Subcutaneous abdominal adipose tissue (tissue), 5 donors: ENCODE results near the gene CHCHD6.

ENCODE experiments used
- H3K27ac ChIP-seq: one replicate; pipeline ENCODE4 v1.7.0; 2013; ENCODE audit warnings: low read depth, mild to moderate bottlenecking, inconsistent platforms, low read length, moderate library complexity
- H3K27me3 ChIP-seq, 5 donors: one replicate each; pipeline ENCODE4 v1.7.0; 2013; ENCODE audit warnings: low read length in 5 of 5, inconsistent platforms in 1 of 5; ENCODE audit not compliant: control insufficient read depth in 5 of 5, insufficient read depth in 4 of 5
- H3K36me3 ChIP-seq, 5 donors: one replicate each; pipeline ENCODE4 v1.7.0; 2013; ENCODE audit warnings: low read length in 5 of 5; ENCODE audit not compliant: control insufficient read depth in 5 of 5, insufficient read depth in 5 of 5
- H3K4me1 ChIP-seq, 5 donors: one replicate each; pipeline ENCODE4 v1.7.0; 2013; ENCODE audit warnings: low read length in 5 of 5, mild to moderate bottlenecking in 3 of 5, moderate library complexity in 1 of 5; ENCODE audit not compliant: control insufficient read depth in 5 of 5, insufficient read depth in 5 of 5
- H3K4me3 ChIP-seq, 5 donors: one replicate each; pipeline ENCODE4 v1.7.0; 2013; ENCODE audit warnings: low read length in 5 of 5, low read depth in 1 of 5
- H3K9ac ChIP-seq, 5 donors: one replicate each; pipeline ENCODE4 v1.7.0; 2013; ENCODE audit warnings: low read length in 5 of 5, mild to moderate bottlenecking in 4 of 5, moderate library complexity in 3 of 5
- H3K9me3 ChIP-seq, 5 donors: one replicate each; pipeline ENCODE4 v1.7.0; 2013; ENCODE audit warnings: low read length in 5 of 5; ENCODE audit not compliant: control insufficient read depth in 5 of 5
- donor health status: healthy.
- donor health status: healthy.
- donor health status: healthy.
- donor health status: healthy.
- donor health status: healthy.

The CHCHD6 gene

GRCh38 chr3:127009531-127009930, 305.5 kb downstream of the CHCHD6 start:
- Histone ChIP-seq H3K4me3 (no peak overlapping the region), H3K9ac (no peak overlapping the region), H3K36me3 (peaks cover 0 to 55% (median 25%) of the 10 kb centered on the region in 5 donors), H3K4me1 (peaks cover 1 to 70% (median 41%) of the 10 kb centered on the region in 5 donors), H3K9me3 (no peaks in the 10 kb centered on the region), H3K27me3 (no peaks in the 10 kb centered on the region), H3K27ac (no peak overlapping the region)
